Measurements from ENCODE around the gene BAZ2B. TPM values are rescaled to one million over a fixed set of nuclear protein-coding genes. Genes with fewer than 3 reads are reported as not detected.

The BAZ2B gene
- total RNA-seq, 1 experiment from 2014 or later, result 33.0 TPM

DNA sequence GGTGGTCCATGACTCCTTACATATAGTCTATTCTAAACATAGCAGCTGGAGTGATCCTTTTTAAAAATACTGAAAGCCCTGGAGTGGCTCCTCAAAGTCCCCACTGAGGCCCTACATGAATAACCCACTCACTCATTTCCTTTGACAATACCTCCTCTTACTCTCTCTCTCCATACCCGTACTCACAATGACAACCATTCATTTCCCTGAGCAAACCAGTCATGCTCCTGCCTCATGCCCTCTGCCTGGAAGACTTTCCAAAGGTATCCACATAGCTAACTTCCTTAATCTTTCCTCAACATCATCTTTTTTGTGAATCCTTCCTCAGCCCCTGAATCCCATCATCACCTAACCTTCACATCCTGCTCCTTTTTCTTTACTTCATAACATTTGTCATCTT is 102.6 kb downstream of the BAZ2B start:
- no peak overlapping the region for H3K4me3 Mint-ChIP-seq
- peak overlapping the region; percentile 42 for H3K27ac Mint-ChIP-seq
- TF ChIP-seq, protein P1, sequence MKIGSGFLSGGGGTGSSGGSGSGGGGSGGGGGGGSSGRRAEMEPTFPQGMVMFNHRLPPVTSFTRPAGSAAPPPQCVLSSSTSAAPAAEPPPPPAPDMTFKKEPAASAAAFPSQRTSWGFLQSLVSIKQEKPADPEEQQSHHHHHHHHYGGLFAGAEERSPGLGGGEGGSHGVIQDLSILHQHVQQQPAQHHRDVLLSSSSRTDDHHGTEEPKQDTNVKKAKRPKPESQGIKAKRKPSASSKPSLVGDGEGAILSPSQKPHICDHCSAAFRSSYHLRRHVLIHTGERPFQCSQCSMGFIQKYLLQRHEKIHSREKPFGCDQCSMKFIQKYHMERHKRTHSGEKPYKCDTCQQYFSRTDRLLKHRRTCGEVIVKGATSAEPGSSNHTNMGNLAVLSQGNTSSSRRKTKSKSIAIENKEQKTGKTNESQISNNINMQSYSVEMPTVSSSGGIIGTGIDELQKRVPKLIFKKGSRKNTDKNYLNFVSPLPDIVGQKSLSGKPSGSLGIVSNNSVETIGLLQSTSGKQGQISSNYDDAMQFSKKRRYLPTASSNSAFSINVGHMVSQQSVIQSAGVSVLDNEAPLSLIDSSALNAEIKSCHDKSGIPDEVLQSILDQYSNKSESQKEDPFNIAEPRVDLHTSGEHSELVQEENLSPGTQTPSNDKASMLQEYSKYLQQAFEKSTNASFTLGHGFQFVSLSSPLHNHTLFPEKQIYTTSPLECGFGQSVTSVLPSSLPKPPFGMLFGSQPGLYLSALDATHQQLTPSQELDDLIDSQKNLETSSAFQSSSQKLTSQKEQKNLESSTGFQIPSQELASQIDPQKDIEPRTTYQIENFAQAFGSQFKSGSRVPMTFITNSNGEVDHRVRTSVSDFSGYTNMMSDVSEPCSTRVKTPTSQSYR (CRISPR knock-in tag; IDR thresholded peaks at IDR 0.05), result no peak
- no peak for TF ChIP-seq ZNF512 (CRISPR knock-in tag; IDR thresholded peaks at IDR 0.05; ENCODE audit: borderline replicate concordance)
- no peak for TF ChIP-seq SMAD3 (CRISPR knock-in tag; IDR thresholded peaks at IDR 0.05; ENCODE audit: borderline replicate concordance)
- TF ChIP-seq, protein P2, sequence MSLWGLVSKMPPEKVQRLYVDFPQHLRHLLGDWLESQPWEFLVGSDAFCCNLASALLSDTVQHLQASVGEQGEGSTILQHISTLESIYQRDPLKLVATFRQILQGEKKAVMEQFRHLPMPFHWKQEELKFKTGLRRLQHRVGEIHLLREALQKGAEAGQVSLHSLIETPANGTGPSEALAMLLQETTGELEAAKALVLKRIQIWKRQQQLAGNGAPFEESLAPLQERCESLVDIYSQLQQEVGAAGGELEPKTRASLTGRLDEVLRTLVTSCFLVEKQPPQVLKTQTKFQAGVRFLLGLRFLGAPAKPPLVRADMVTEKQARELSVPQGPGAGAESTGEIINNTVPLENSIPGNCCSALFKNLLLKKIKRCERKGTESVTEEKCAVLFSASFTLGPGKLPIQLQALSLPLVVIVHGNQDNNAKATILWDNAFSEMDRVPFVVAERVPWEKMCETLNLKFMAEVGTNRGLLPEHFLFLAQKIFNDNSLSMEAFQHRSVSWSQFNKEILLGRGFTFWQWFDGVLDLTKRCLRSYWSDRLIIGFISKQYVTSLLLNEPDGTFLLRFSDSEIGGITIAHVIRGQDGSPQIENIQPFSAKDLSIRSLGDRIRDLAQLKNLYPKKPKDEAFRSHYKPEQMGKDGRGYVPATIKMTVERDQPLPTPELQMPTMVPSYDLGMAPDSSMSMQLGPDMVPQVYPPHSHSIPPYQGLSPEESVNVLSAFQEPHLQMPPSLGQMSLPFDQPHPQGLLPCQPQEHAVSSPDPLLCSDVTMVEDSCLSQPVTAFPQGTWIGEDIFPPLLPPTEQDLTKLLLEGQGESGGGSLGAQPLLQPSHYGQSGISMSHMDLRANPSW (CRISPR knock-in tag; conservative IDR thresholded peaks at IDR 0.05; ENCODE audit: low read depth), result no peak
- no peak for TF ChIP-seq AR (CRISPR knock-in tag; IDR thresholded peaks at IDR 0.05)
- TF ChIP-seq ZNF121 (CRISPR knock-in tag; IDR thresholded peaks at IDR 0.05), result no peak
- TF ChIP-seq, protein P3, sequence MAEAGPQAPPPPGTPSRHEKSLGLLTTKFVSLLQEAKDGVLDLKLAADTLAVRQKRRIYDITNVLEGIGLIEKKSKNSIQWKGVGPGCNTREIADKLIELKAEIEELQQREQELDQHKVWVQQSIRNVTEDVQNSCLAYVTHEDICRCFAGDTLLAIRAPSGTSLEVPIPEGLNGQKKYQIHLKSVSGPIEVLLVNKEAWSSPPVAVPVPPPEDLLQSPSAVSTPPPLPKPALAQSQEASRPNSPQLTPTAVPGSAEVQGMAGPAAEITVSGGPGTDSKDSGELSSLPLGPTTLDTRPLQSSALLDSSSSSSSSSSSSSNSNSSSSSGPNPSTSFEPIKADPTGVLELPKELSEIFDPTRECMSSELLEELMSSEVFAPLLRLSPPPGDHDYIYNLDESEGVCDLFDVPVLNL (CRISPR knock-in tag; IDR thresholded peaks at IDR 0.05; ENCODE audit: borderline replicate concordance, low read depth), result no peak
- no peak for TF ChIP-seq ZNF317 (CRISPR knock-in tag; IDR thresholded peaks at IDR 0.05; ENCODE audit: borderline replicate concordance, low read depth)
- TF ChIP-seq JAZF1 (CRISPR knock-in tag; IDR thresholded peaks at IDR 0.05), result no peak
- POLR2A ChIA-PET, result no interaction called here
- DNase-seq (ENCODE audit: low spot score) (no peak), ATAC-seq (no peak)
- CTCF ChIA-PET, result no interaction called here
- H3K27me3 Mint-ChIP-seq (ENCODE audit: low read depth), result no peaks in the 10 kb centered on the region
- H3K36me3 Mint-ChIP-seq, result no peaks in the 10 kb centered on the region
- peaks cover 37% of the 10 kb centered on the region for H3K4me1 Mint-ChIP-seq
- no peaks in the 10 kb centered on the region for H3K9me3 Mint-ChIP-seq

GRCh38 chr2:159508140-159508539 is 108.2 kb downstream of the BAZ2B start:
- POLR2A ChIA-PET, result no interaction called here
- H3K27me3 Mint-ChIP-seq (ENCODE audit: low read depth), result no peaks in the 10 kb centered on the region
- no peak for TF ChIP-seq ELF4 (CRISPR knock-in tag; IDR thresholded peaks at IDR 0.05; ENCODE audit: low read depth)
- TF ChIP-seq TP53 (CRISPR knock-in tag; IDR thresholded peaks at IDR 0.05), result no peak
- TF ChIP-seq, protein P4, sequence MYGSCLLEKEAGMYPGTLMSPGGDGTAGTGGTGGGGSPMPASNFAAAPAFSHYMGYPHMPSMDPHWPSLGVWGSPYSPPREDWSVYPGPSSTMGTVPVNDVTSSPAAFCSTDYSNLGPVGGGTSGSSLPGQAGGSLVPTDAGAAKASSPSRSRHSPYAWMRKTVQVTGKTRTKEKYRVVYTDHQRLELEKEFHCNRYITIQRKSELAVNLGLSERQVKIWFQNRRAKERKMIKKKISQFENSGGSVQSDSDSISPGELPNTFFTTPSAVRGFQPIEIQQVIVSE (CRISPR knock-in tag; IDR thresholded peaks at IDR 0.05; ENCODE audit: borderline replicate concordance), result no peak
- TF ChIP-seq, protein P5, sequence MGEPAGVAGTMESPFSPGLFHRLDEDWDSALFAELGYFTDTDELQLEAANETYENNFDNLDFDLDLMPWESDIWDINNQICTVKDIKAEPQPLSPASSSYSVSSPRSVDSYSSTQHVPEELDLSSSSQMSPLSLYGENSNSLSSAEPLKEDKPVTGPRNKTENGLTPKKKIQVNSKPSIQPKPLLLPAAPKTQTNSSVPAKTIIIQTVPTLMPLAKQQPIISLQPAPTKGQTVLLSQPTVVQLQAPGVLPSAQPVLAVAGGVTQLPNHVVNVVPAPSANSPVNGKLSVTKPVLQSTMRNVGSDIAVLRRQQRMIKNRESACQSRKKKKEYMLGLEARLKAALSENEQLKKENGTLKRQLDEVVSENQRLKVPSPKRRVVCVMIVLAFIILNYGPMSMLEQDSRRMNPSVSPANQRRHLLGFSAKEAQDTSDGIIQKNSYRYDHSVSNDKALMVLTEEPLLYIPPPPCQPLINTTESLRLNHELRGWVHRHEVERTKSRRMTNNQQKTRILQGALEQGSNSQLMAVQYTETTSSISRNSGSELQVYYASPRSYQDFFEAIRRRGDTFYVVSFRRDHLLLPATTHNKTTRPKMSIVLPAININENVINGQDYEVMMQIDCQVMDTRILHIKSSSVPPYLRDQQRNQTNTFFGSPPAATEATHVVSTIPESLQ (CRISPR knock-in tag; IDR thresholded peaks at IDR 0.05), result no peak
- TF ChIP-seq, protein P3 (CRISPR knock-in tag; IDR thresholded peaks at IDR 0.05; ENCODE audit: borderline replicate concordance, low read depth), result no peak
- TF ChIP-seq NR3C1 (CRISPR knock-in tag; conservative IDR thresholded peaks at IDR 0.05; ENCODE audit: low read depth), result no peak
- TF ChIP-seq, protein P6, sequence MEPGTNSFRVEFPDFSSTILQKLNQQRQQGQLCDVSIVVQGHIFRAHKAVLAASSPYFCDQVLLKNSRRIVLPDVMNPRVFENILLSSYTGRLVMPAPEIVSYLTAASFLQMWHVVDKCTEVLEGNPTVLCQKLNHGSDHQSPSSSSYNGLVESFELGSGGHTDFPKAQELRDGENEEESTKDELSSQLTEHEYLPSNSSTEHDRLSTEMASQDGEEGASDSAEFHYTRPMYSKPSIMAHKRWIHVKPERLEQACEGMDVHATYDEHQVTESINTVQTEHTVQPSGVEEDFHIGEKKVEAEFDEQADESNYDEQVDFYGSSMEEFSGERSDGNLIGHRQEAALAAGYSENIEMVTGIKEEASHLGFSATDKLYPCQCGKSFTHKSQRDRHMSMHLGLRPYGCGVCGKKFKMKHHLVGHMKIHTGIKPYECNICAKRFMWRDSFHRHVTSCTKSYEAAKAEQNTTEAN (CRISPR knock-in tag; IDR thresholded peaks at IDR 0.05), result no peak

More at GRCh38 chr2:159508140-159508539, 108.2 kb downstream of the BAZ2B start:
- H3K4me1 Mint-ChIP-seq, result no peaks in the 10 kb centered on the region; the same call in 1 of the 2 replicates
- ATAC-seq, result no peak
- H3K27ac Mint-ChIP-seq, result no peak overlapping the region
- DNase-seq (ENCODE audit: low spot score), result no peak
- H3K36me3 Mint-ChIP-seq, result no peaks in the 10 kb centered on the region
- CTCF ChIA-PET, result no interaction called here
- H3K9me3 Mint-ChIP-seq, result no peaks in the 10 kb centered on the region
- H3K4me3 Mint-ChIP-seq, result no peak overlapping the region

Data from WTC11 (cell line).